ENCODE data around the gene CLDN4.

The CLDN4 gene

GRCh38 chr7:73823873-73824592, 6.8 kb upstream of the CLDN4 start:
- H3K9me2 ChIP-seq (replicated peaks; ENCODE audit: control insufficient read depth, low read length), result no peaks in the 10 kb centered on the region
- no peak overlapping the region for H3K4me3 ChIP-seq (ENCODE audit: low read length)
- TF ChIP-seq EZH2phosphoT487 (IDR thresholded peaks at IDR 0.05; ENCODE audit: borderline replicate concordance, low read length) (no peak), CTCF (IDR thresholded peaks at IDR 0.05; ENCODE audit: low read depth, low read length, poor library complexity, severe bottlenecking) (no peak)
- 0 out of 2 replicates have a peak, but pooled peaks cover 3% of the 10 kb centered on the region for H3F3A ChIP-seq (ENCODE audit: control insufficient read depth, insufficient read depth)
- H3K27me3 ChIP-seq (ENCODE audit: control insufficient read depth, low read length), result 0 out of 2 replicates have a peak, but pooled peaks cover 3% of the 10 kb centered on the region
- H3K9me3 ChIP-seq (ENCODE audit: control insufficient read depth, insufficient read depth, low read length), result no peaks in the 10 kb centered on the region
- no peak overlapping the region for H3K27ac ChIP-seq (ENCODE audit: low read depth, low read length)
- H3K36me3 ChIP-seq (ENCODE audit: control insufficient read depth, low read length), result no peaks in the 10 kb centered on the region
- peaks cover 26% of the 10 kb centered on the region for H3K4me1 ChIP-seq (ENCODE audit: control insufficient read depth, low read length)
- no peaks in the 10 kb centered on the region for H4K20me1 ChIP-seq (ENCODE audit: control insufficient read depth, insufficient read depth, low read depth, low read length)
- no peak overlapping the region for H3K4me2 ChIP-seq (ENCODE audit: low read length)
- no peaks in the 10 kb centered on the region for H3K79me2 ChIP-seq (ENCODE audit: control insufficient read depth, low read length)

GRCh38 chr7:73824986-73825385, 5.8 kb upstream of the CLDN4 start:
- Histone ChIP-seq H3K27ac (ENCODE audit: low read depth, low read length) (no peak overlapping the region), H3F3A (ENCODE audit: control insufficient read depth, insufficient read depth) (0 out of 2 replicates have a peak, but pooled peaks cover 3% of the 10 kb centered on the region), H3K4me1 (ENCODE audit: control insufficient read depth, low read length) (peaks cover 28% of the 10 kb centered on the region), H3K9me2 (replicated peaks; ENCODE audit: control insufficient read depth, low read length) (no peaks in the 10 kb centered on the region), H3K4me3 (ENCODE audit: low read length) (no peak overlapping the region), H4K20me1 (ENCODE audit: control insufficient read depth, insufficient read depth, low read depth, low read length) (no peaks in the 10 kb centered on the region), H3K4me2 (ENCODE audit: low read length) (no peak overlapping the region), H3K36me3 (ENCODE audit: control insufficient read depth, low read length) (no peaks in the 10 kb centered on the region), H3K79me2 (ENCODE audit: control insufficient read depth, low read length) (no peaks in the 10 kb centered on the region), H3K27me3 (ENCODE audit: control insufficient read depth, low read length) (no peaks in the 10 kb centered on the region), H3K9me3 (ENCODE audit: control insufficient read depth, insufficient read depth, low read length) (no peaks in the 10 kb centered on the region)
- TF ChIP-seq CTCF (IDR thresholded peaks at IDR 0.05; ENCODE audit: low read depth, low read length, poor library complexity, severe bottlenecking) (no peak), EZH2phosphoT487 (IDR thresholded peaks at IDR 0.05; ENCODE audit: borderline replicate concordance, low read length) (no peak)

GRCh38 chr7:73827567-73828106, 3.2 kb upstream of the CLDN4 start:
- no peak overlapping the region for H3K27ac ChIP-seq (ENCODE audit: low read depth, low read length)
- H3K4me1 ChIP-seq (ENCODE audit: control insufficient read depth, low read length), result peaks cover 28% of the 10 kb centered on the region
- H3K79me2 ChIP-seq (ENCODE audit: control insufficient read depth, low read length), result no peaks in the 10 kb centered on the region
- no peaks in the 10 kb centered on the region for H3K9me3 ChIP-seq (ENCODE audit: control insufficient read depth, insufficient read depth, low read length)
- H3K4me2 ChIP-seq (ENCODE audit: low read length), result peak overlapping the region; percentile 47
- TF ChIP-seq EZH2phosphoT487 (IDR thresholded peaks at IDR 0.05; ENCODE audit: borderline replicate concordance, low read length) (no peak), CTCF (IDR thresholded peaks at IDR 0.05; ENCODE audit: low read depth, low read length, poor library complexity, severe bottlenecking) (no peak)
- H4K20me1 ChIP-seq (ENCODE audit: control insufficient read depth, insufficient read depth, low read depth, low read length), result no peaks in the 10 kb centered on the region
- peak overlapping the region; percentile 16; the same call in 1 of the 2 replicates for H3K4me3 ChIP-seq (ENCODE audit: low read length)
- no peaks in the 10 kb centered on the region for H3K27me3 ChIP-seq (ENCODE audit: control insufficient read depth, low read length)
- no peaks in the 10 kb centered on the region for H3K36me3 ChIP-seq (ENCODE audit: control insufficient read depth, low read length)
- H3F3A ChIP-seq (ENCODE audit: control insufficient read depth, insufficient read depth), result 0 out of 2 replicates have a peak, but pooled peaks cover 3% of the 10 kb centered on the region
- H3K9me2 ChIP-seq (replicated peaks; ENCODE audit: control insufficient read depth, low read length), result no peaks in the 10 kb centered on the region

All from DOHH2 (cell line).